Measurements from ENCODE around the gene ZNF460. TPM values are rescaled to one million over a fixed set of nuclear protein-coding genes. Genes with fewer than 3 reads are reported as not detected.

Gene ZNF460
- 10 to 100 TPM; 64.9 to 65.0 TPM for total RNA-seq
- 3.5 TPM for polyA plus RNA-seq (2013, experiment 1 of 2)
- 5.7 TPM for polyA plus RNA-seq (2013, experiment 2 of 2)
- total RNA-seq: 44.5 to 268 (median 103) reads per million in 172 experiments

DNA sequence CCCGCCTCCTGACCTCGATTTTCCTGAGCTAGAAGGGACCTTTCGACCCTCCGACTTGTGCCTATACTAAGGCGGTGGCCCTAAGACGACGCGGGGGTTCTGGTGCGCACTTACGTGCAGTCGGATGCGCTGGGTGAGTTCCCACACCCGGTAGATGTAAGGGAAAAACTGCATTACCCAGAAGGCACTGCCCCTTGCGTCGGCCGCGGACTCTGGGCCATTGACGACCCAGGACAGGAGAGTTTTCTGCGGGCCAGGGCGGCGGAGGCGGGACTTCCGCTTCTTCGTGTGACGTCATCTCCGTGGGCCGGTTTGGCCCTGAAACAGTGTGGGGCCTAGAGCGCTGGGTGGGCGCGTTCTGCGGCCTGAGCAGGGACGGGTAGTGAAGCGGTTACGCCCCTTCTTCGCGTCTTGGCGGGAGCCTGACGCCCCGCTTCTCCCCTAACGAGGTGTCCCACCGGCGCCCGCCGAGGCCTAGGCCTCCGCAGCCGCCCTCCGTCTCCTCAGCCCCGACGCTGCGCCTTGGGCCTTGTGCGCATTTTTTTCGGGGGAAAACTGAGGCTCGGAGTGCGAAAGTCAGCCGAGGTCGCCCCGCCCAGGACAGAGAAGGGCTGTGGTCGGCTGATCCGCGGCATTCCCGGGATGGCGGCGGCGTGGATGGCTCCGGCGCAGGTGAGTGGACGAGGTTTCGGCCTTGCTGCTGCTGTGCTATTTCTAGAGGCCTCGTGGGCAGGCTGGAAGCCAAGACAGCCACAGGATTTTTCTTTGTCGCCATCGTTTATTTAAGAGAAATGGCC, at the start of gene ZNF460:
ZNF460 (plus strand) TSS at position 321 of the 797 bp plus-strand sequence; CDS start at position 643, 322 bp downstream.
- H3K4me1 ChIP-seq (ENCODE audit: insufficient read depth, low read length): peaks cover 43% of the 10 kb centered on the region
- peak within 1 kb of the TSS; percentile 95 to 100 for H3K27ac ChIP-seq (ENCODE audit: low read depth in 1 of 2, low read length in 2 of 2)
- Mint-ChIP-seq H3K4me1 (ENCODE audit: low read depth) (peaks cover 32% of the 10 kb centered on the region), H3K27me3 (no peaks in the 10 kb centered on the region), H3K4me3 (no peak within 1 kb of the TSS), H3K27ac (no peak within 1 kb of the TSS), H3K36me3 (ENCODE audit: low read depth) (peaks cover 54% of the 10 kb centered on the region), H3K9me3 (no peaks in the 10 kb centered on the region)
- peak; percentile 92 for ATAC-seq (ENCODE audit: poor library complexity)
- POLR2A ChIA-PET: interaction anchor here (1.0 kb wide), 3 partner anchors 39 to 89 kb away, joined by 3 to 4 read pairs (median 3); partner anchors contain the start of genes ZNF264 and ZNF805
- no peaks in the 10 kb centered on the region for H3K27me3 ChIP-seq (ENCODE audit: control insufficient read depth in 1 of 2, insufficient read depth in 2 of 2, low read length in 2 of 2)
- peaks cover 22% of the 10 kb centered on the region for H3K36me3 ChIP-seq (ENCODE audit: insufficient read depth, low read length)
- DNase-seq: peak; percentile 94 to 98 (median 96)
- H3K4me3 ChIP-seq (ENCODE audit: low read length): peak within 1 kb of the TSS; percentile 76
- intact Hi-C loops (cut with DNase I, micrococcal nuclease): loop anchor here (1.0 to 5.0 kb wide), 9 partner anchors 40 to 887 kb away; partner anchors contain the start of genes TRAPPC2B (in 2 of the 2), ZNF304 (in 2 of the 2), ZNF543 (in 2 of the 2) and ZNF547 (in 2 of the 2)
- H3K9me3 ChIP-seq (ENCODE audit: control insufficient read depth in 1 of 2, insufficient read depth in 1 of 2, low read length in 2 of 2): no peaks in the 10 kb centered on the region
- TF ChIP-seq, protein P1, sequence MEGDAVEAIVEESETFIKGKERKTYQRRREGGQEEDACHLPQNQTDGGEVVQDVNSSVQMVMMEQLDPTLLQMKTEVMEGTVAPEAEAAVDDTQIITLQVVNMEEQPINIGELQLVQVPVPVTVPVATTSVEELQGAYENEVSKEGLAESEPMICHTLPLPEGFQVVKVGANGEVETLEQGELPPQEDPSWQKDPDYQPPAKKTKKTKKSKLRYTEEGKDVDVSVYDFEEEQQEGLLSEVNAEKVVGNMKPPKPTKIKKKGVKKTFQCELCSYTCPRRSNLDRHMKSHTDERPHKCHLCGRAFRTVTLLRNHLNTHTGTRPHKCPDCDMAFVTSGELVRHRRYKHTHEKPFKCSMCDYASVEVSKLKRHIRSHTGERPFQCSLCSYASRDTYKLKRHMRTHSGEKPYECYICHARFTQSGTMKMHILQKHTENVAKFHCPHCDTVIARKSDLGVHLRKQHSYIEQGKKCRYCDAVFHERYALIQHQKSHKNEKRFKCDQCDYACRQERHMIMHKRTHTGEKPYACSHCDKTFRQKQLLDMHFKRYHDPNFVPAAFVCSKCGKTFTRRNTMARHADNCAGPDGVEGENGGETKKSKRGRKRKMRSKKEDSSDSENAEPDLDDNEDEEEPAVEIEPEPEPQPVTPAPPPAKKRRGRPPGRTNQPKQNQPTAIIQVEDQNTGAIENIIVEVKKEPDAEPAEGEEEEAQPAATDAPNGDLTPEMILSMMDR (IDR thresholded peaks at IDR 0.05): no peak
- CTCF ChIA-PET: no interaction called here

DNA sequence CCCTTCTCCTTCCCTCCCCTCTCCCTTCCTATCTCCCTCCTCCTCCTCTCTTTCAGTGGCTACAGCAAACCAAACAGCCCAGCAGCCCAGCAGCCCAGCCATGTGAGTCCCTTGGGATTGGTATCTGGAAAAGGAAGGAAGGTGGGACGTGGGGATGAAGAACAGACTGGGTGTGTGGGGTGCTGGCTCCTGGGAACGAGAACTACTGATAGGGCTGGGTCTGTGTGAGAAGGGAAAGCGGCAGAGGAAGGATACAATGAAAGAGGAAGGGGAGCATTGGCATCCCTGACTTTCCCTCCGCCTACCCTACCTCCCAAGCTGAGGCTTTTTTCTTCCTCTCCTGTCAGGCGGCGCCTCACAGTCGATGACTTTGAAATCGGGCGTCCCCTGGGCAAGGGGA, 48.6 kb upstream of the ZNF460 start:
- H3K27me3 ChIP-seq (ENCODE audit: control insufficient read depth in 1 of 2, insufficient read depth in 2 of 2, low read length in 2 of 2): no peaks in the 10 kb centered on the region

DNA sequence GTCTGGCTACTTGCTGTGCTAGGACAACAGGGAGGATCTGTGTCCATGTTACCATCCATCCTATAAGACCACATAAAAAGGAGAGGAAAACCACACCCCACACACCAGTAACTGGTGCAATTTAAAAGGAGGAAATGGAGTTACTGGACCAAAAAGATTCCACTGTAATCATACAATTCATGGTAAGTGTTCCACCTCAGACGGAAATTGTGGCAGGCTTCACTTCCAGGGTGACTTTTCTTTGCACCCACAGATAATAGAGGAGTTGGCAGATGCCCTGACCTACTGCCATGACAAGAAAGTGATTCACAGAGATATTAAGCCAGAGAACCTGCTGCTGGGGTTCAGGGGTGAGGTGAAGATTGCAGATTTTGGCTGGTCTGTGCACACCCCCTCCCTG, 47.1 kb upstream of the ZNF460 start:
- intact Hi-C loops (cut with DNase I, micrococcal nuclease): no loop called here
- Mint-ChIP-seq H3K36me3 (ENCODE audit: low read depth) (peaks cover 3% of the 10 kb centered on the region), H3K9me3 (peaks cover 2% of the 10 kb centered on the region), H3K4me1 (ENCODE audit: low read depth) (no peaks in the 10 kb centered on the region), H3K27me3 (peaks cover 10% of the 10 kb centered on the region), H3K4me3 (no peak overlapping the region), H3K27ac (no peak overlapping the region)
- Histone ChIP-seq H3K4me3 (ENCODE audit: low read length) (no peak overlapping the region), H3K27ac (ENCODE audit: low read depth in 1 of 2, low read length in 2 of 2) (no peak overlapping the region), H3K9me3 (ENCODE audit: control insufficient read depth in 1 of 2, insufficient read depth in 1 of 2, low read length in 2 of 2) (peaks cover 0 to 20% of the 10 kb centered on the region in 2 experiments), H3K4me1 (ENCODE audit: insufficient read depth, low read length) (no peaks in the 10 kb centered on the region), H3K27me3 (ENCODE audit: control insufficient read depth in 1 of 2, insufficient read depth in 2 of 2, low read length in 2 of 2) (no peaks in the 10 kb centered on the region), H3K36me3 (ENCODE audit: insufficient read depth, low read length) (no peaks in the 10 kb centered on the region)
- no peak for DNase-seq
- POLR2A ChIA-PET: no interaction called here
- CTCF ChIA-PET: no interaction called here
- no peak for ATAC-seq (ENCODE audit: poor library complexity)
- TF ChIP-seq, protein P1 (IDR thresholded peaks at IDR 0.05): no peak

More for the DNA sequence above, 48.6 kb upstream of the ZNF460 start:
- DNase-seq (no peak), ATAC-seq (ENCODE audit: poor library complexity) (no peak)
- Histone ChIP-seq H3K4me1 (ENCODE audit: insufficient read depth, low read length) (no peaks in the 10 kb centered on the region), H3K27ac (ENCODE audit: low read depth in 1 of 2, low read length in 2 of 2) (no peak overlapping the region), H3K4me3 (ENCODE audit: low read length) (no peak overlapping the region), H3K36me3 (ENCODE audit: insufficient read depth, low read length) (no peaks in the 10 kb centered on the region), H3K9me3 (ENCODE audit: control insufficient read depth in 1 of 2, insufficient read depth in 1 of 2, low read length in 2 of 2) (peaks cover 0 to 24% of the 10 kb centered on the region in 2 experiments)
- H3K36me3 Mint-ChIP-seq (ENCODE audit: low read depth): peaks cover 7% of the 10 kb centered on the region
- POLR2A ChIA-PET: no interaction called here
- CTCF ChIA-PET: no interaction called here
- no peaks in the 10 kb centered on the region for H3K4me1 Mint-ChIP-seq (ENCODE audit: low read depth)
- H3K4me3 Mint-ChIP-seq: no peak overlapping the region
- TF ChIP-seq, protein P1 (IDR thresholded peaks at IDR 0.05): no peak
- intact Hi-C loops (cut with DNase I, micrococcal nuclease): no loop called here
- no peak overlapping the region for H3K27ac Mint-ChIP-seq
- H3K9me3 Mint-ChIP-seq: peaks cover 6% of the 10 kb centered on the region
- H3K27me3 Mint-ChIP-seq: peaks cover 10% of the 10 kb centered on the region
